ENCODE measurements around the gene RBM43.

DNA sequence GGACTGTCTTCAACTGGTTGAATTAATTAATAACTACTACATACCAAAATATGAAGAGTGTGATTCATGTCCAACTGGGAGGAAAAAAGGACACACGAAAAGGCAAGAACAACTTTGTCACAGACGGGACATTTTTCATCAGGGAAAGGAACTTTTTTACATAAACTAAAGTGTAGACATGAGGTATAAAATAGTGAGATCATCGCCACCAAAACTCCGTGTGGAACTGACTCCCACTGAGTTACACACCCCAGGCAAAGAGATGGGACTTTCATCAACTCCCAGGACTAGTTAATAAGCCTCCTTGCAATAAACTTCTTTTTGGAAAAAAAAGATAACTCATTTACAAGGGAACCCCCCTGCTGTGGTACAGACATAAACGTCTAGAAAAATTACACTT lies 40.7 kb upstream of the RBM43 start:
- TF ChIP-seq, protein P1, sequence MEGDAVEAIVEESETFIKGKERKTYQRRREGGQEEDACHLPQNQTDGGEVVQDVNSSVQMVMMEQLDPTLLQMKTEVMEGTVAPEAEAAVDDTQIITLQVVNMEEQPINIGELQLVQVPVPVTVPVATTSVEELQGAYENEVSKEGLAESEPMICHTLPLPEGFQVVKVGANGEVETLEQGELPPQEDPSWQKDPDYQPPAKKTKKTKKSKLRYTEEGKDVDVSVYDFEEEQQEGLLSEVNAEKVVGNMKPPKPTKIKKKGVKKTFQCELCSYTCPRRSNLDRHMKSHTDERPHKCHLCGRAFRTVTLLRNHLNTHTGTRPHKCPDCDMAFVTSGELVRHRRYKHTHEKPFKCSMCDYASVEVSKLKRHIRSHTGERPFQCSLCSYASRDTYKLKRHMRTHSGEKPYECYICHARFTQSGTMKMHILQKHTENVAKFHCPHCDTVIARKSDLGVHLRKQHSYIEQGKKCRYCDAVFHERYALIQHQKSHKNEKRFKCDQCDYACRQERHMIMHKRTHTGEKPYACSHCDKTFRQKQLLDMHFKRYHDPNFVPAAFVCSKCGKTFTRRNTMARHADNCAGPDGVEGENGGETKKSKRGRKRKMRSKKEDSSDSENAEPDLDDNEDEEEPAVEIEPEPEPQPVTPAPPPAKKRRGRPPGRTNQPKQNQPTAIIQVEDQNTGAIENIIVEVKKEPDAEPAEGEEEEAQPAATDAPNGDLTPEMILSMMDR (IDR thresholded peaks at IDR 0.05; ENCODE audit: low read depth, low read length), result no peak
- no peak for TF ChIP-seq EZH2phosphoT487 (IDR thresholded peaks at IDR 0.05; ENCODE audit: low read depth)
